ENCODE data around the gene REEP1.

DNA sequence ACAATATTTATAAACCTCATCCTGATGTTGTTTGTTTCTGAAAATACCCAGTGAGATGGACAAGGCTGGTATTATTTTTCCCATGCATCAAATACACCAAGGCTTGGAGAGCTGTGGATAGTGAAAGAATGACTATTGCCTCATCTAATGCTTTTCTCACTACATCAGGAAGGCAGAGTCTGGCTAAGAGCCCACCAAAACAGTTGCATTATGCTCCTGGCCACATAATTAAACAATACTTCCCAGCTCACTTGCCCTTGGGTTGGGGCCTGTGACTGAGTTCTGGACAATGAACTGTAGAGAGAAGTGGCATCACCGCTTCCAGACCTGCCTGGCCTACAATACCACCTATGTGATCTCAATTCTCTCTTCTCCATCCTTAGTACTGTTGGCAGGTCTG is 46.4 kb upstream of the REEP1 start:
- TF ChIP-seq ZNF610 (tag by site-specific recombination; IDR thresholded peaks at IDR 0.05; ENCODE audit: borderline replicate concordance), result no peak
- TF ChIP-seq, protein P1, sequence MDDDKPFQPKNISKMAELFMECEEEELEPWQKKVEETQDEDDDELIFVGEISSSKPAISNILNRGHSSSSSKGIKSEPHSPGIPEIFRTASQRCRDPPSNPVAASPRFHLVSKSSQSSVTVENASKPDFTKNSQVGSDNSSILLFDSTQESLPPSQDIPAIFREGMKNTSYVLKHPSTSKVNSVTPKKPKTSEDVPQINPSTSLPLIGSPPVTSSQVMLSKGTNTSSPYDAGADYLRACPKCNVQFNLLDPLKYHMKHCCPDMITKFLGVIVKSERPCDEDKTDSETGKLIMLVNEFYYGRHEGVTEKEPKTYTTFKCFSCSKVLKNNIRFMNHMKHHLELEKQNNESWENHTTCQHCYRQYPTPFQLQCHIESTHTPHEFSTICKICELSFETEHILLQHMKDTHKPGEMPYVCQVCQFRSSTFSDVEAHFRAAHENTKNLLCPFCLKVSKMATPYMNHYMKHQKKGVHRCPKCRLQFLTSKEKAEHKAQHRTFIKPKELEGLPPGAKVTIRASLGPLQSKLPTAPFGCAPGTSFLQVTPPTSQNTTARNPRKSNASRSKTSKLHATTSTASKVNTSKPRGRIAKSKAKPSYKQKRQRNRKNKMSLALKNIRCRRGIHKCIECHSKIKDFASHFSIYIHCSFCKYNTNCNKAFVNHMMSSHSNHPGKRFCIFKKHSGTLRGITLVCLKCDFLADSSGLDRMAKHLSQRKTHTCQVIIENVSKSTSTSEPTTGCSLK (tag by site-specific recombination; IDR thresholded peaks at IDR 0.05), result no peak
- TF ChIP-seq, protein P2, sequence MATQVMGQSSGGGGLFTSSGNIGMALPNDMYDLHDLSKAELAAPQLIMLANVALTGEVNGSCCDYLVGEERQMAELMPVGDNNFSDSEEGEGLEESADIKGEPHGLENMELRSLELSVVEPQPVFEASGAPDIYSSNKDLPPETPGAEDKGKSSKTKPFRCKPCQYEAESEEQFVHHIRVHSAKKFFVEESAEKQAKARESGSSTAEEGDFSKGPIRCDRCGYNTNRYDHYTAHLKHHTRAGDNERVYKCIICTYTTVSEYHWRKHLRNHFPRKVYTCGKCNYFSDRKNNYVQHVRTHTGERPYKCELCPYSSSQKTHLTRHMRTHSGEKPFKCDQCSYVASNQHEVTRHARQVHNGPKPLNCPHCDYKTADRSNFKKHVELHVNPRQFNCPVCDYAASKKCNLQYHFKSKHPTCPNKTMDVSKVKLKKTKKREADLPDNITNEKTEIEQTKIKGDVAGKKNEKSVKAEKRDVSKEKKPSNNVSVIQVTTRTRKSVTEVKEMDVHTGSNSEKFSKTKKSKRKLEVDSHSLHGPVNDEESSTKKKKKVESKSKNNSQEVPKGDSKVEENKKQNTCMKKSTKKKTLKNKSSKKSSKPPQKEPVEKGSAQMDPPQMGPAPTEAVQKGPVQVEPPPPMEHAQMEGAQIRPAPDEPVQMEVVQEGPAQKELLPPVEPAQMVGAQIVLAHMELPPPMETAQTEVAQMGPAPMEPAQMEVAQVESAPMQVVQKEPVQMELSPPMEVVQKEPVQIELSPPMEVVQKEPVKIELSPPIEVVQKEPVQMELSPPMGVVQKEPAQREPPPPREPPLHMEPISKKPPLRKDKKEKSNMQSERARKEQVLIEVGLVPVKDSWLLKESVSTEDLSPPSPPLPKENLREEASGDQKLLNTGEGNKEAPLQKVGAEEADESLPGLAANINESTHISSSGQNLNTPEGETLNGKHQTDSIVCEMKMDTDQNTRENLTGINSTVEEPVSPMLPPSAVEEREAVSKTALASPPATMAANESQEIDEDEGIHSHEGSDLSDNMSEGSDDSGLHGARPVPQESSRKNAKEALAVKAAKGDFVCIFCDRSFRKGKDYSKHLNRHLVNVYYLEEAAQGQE (tag by site-specific recombination; IDR thresholded peaks at IDR 0.05), result no peak
- no peak for TF ChIP-seq YY1 (tag by site-specific recombination; IDR thresholded peaks at IDR 0.05)

Measured in HEK293 (cell line).